ENCODE data around the gene PSMD10. TPM values are rescaled to one million over a fixed set of nuclear protein-coding genes. Genes with fewer than 3 reads are reported as not detected.

PSMD10 gene
- total and polyA plus RNA-seq, 2 experiments from 2014 or later: 61.2 to 84.4 TPM

DNA sequence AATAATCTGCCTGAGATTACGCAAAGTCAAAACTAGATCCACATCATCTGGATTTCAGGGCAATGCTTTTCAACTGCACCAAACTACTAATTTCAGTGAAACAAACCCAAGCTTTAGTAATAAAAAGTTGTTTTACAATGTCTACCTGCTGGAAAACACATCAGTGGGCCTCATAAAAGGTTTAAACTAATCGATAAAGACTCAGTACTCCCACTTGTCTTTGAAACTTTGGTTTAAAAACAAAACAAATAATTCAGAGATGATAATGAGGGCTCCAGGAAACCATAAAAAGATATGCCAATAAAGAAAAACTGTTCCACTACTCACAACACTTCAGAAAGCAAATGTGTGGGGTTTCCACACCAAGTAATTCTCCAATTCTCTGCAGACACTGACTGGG is 10.2 kb downstream of the PSMD10 start:
- Histone ChIP-seq H3K9me2 (replicated peaks; ENCODE audit: insufficient read depth) (no peaks in the 10 kb centered on the region), H3K4me3 (no peak overlapping the region), H3K79me2 (no peaks in the 10 kb centered on the region), H3K4me1 (ENCODE audit: insufficient read depth) (no peaks in the 10 kb centered on the region), H3K9me3 (ENCODE audit: low read depth) (no peaks in the 10 kb centered on the region), H3K4me2 (no peak overlapping the region), H2AFZ (no peak overlapping the region), H3K36me3 (replicated peaks; ENCODE audit: insufficient read depth, low read depth) (no peaks in the 10 kb centered on the region), H3K27me3 (no peaks in the 10 kb centered on the region), H3K27ac (no peak overlapping the region), H4K20me1 (ENCODE audit: insufficient read depth, poor library complexity, severe bottlenecking) (no peaks in the 10 kb centered on the region)
- DNase-seq (ENCODE audit: low spot score): no peak
- TF ChIP-seq EZH2phosphoT487 (IDR thresholded peaks at IDR 0.05; ENCODE audit: low read depth, severe bottlenecking, unreplicated experiment): no peak
- TF ChIP-seq, protein P1, sequence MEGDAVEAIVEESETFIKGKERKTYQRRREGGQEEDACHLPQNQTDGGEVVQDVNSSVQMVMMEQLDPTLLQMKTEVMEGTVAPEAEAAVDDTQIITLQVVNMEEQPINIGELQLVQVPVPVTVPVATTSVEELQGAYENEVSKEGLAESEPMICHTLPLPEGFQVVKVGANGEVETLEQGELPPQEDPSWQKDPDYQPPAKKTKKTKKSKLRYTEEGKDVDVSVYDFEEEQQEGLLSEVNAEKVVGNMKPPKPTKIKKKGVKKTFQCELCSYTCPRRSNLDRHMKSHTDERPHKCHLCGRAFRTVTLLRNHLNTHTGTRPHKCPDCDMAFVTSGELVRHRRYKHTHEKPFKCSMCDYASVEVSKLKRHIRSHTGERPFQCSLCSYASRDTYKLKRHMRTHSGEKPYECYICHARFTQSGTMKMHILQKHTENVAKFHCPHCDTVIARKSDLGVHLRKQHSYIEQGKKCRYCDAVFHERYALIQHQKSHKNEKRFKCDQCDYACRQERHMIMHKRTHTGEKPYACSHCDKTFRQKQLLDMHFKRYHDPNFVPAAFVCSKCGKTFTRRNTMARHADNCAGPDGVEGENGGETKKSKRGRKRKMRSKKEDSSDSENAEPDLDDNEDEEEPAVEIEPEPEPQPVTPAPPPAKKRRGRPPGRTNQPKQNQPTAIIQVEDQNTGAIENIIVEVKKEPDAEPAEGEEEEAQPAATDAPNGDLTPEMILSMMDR (IDR thresholded peaks at IDR 0.05; ENCODE audit: poor library complexity): no peak
- no peak for TF ChIP-seq EZH2 (IDR thresholded peaks at IDR 0.05; ENCODE audit: borderline replicate concordance)
- 71% methylated on average over 2 of the region's 2 CpGs for WGBS (ENCODE audit: low lambda C conversion rate, missing lambda C conversion rate)

DNA sequence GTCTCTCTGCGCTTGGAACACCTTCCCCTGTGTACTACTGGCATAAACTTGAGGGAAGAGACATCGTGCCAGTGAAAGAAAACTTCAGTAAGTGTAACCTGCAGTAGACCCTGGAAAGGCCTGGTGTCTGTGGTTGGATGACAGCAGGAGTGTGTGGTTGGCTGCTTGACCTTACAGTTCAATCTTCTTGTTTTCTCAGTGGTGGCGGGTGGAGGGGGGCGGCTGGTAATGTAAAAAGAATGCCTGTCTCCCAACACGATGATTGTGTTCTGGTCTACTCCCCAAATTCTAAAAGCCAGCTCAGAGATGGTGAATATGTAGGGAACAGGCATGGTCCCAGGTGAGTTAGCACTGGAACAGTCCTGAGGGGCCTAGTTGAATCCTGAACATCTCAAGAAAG is 18.6 kb downstream of the PSMD10 start:
- H3K4me1 ChIP-seq (ENCODE audit: insufficient read depth): no peaks in the 10 kb centered on the region
- no peaks in the 10 kb centered on the region for H4K20me1 ChIP-seq (ENCODE audit: insufficient read depth, poor library complexity, severe bottlenecking)
- DNase-seq (ENCODE audit: low spot score): no peak
- H3K9me3 ChIP-seq (ENCODE audit: low read depth): no peaks in the 10 kb centered on the region
- H3K4me2 ChIP-seq: no peak overlapping the region
- no peaks in the 10 kb centered on the region for H3K9me2 ChIP-seq (replicated peaks; ENCODE audit: insufficient read depth)
- H3K27ac ChIP-seq: no peak overlapping the region
- H3K4me3 ChIP-seq: no peak overlapping the region
- TF ChIP-seq, protein P1 (IDR thresholded peaks at IDR 0.05; ENCODE audit: poor library complexity): no peak
- TF ChIP-seq EZH2phosphoT487 (IDR thresholded peaks at IDR 0.05; ENCODE audit: low read depth, severe bottlenecking, unreplicated experiment) (no peak), EZH2 (IDR thresholded peaks at IDR 0.05; ENCODE audit: borderline replicate concordance) (no peak)
- no peaks in the 10 kb centered on the region for H3K36me3 ChIP-seq (replicated peaks; ENCODE audit: insufficient read depth, low read depth)
- H2AFZ ChIP-seq: no peak overlapping the region
- H3K79me2 ChIP-seq: no peaks in the 10 kb centered on the region
- no peaks in the 10 kb centered on the region for H3K27me3 ChIP-seq
- WGBS (ENCODE audit: low lambda C conversion rate, missing lambda C conversion rate): 87% methylated on average over 5 of the region's 5 CpGs

DNA sequence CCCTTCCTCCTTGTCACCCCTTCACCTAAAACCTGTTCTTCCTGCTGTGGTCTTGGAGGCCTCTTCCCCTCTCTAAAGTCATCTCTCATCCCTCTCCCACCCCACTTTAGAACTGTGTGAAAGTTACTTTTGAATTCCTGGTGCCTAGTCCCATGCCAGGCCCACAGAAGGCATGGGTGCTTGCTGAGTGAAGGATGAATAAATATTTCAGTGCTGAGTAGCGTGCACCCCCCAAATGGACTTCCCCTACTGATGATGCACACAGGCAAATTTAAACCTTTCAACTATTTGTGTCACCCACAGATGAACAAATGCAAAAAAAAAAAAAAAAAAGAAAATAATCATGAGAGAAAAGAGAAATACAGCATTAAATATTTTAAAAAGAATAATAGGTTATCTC is 19.8 kb downstream of the PSMD10 start:
- Histone ChIP-seq H3K4me3 (no peak overlapping the region), H4K20me1 (ENCODE audit: insufficient read depth, poor library complexity, severe bottlenecking) (no peaks in the 10 kb centered on the region), H3K9me3 (ENCODE audit: low read depth) (no peaks in the 10 kb centered on the region), H3K27me3 (no peaks in the 10 kb centered on the region), H3K4me2 (no peak overlapping the region), H3K9me2 (replicated peaks; ENCODE audit: insufficient read depth) (no peaks in the 10 kb centered on the region), H3K79me2 (no peaks in the 10 kb centered on the region), H3K4me1 (ENCODE audit: insufficient read depth) (no peaks in the 10 kb centered on the region), H3K27ac (no peak overlapping the region), H2AFZ (no peak overlapping the region), H3K36me3 (replicated peaks; ENCODE audit: insufficient read depth, low read depth) (no peaks in the 10 kb centered on the region)
- TF ChIP-seq EZH2phosphoT487 (IDR thresholded peaks at IDR 0.05; ENCODE audit: low read depth, severe bottlenecking, unreplicated experiment) (no peak), EZH2 (IDR thresholded peaks at IDR 0.05; ENCODE audit: borderline replicate concordance) (no peak)
- TF ChIP-seq, protein P1 (IDR thresholded peaks at IDR 0.05; ENCODE audit: poor library complexity): no peak
- no peak for DNase-seq (ENCODE audit: low spot score)
- WGBS (ENCODE audit: low lambda C conversion rate, missing lambda C conversion rate): 71% methylated on average over 1 of the region's 1 CpG

DNA sequence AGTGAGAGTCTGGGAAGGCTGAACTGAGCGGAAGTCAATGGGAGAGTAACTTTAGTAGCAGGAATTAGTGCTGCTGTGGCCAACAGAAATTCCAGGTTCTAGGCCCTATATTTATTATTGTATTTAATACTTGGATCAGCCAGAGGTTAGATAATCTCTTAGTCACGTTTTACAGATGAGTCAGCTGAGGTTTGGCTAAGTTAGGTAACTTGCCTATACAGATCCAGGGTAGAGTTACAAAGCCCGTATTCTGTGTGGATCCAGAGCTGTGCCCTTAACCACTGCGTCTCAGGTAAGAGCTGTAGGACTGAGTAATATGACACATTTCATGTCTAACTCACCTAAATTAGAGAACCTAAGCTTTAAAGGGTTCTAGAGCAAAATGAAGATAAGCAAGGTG is 20.5 kb downstream of the PSMD10 start:
- no peak overlapping the region for H3K4me3 ChIP-seq
- H3K9me3 ChIP-seq (ENCODE audit: low read depth): no peaks in the 10 kb centered on the region
- H4K20me1 ChIP-seq (ENCODE audit: insufficient read depth, poor library complexity, severe bottlenecking): no peaks in the 10 kb centered on the region
- TF ChIP-seq EZH2 (IDR thresholded peaks at IDR 0.05; ENCODE audit: borderline replicate concordance) (no peak), EZH2phosphoT487 (IDR thresholded peaks at IDR 0.05; ENCODE audit: low read depth, severe bottlenecking, unreplicated experiment) (no peak)
- TF ChIP-seq, protein P1 (IDR thresholded peaks at IDR 0.05; ENCODE audit: poor library complexity): no peak
- no peak overlapping the region for H3K27ac ChIP-seq
- H3K4me1 ChIP-seq (ENCODE audit: insufficient read depth): no peaks in the 10 kb centered on the region
- WGBS (ENCODE audit: low lambda C conversion rate, missing lambda C conversion rate): 64% methylated on average over 4 of the region's 4 CpGs
- no peaks in the 10 kb centered on the region for H3K36me3 ChIP-seq (replicated peaks; ENCODE audit: insufficient read depth, low read depth)
- H3K79me2 ChIP-seq: no peaks in the 10 kb centered on the region
- H3K4me2 ChIP-seq: no peak overlapping the region
- no peak overlapping the region for H2AFZ ChIP-seq
- H3K9me2 ChIP-seq (replicated peaks; ENCODE audit: insufficient read depth): no peaks in the 10 kb centered on the region
- DNase-seq (ENCODE audit: low spot score): no peak
- no peaks in the 10 kb centered on the region for H3K27me3 ChIP-seq

Measured in hepatocyte (in vitro differentiated cells).